Stimulated activated CD8-positive, alpha-beta memory T cell treated with anti-CD3 and anti-CD28 coated beads, Interleukin-2, amount 100 ng/mL, for 1 hour (primary cell): ENCODE data around the gene TMC6.

Experiments
- DNase-seq, 2 donors: peaks; one replicate each; pipeline ENCODE4 v3.0.0-alpha.2; 2020; ENCODE audit warnings: low read depth in 2 of 2

Gene TMC6

GRCh38 chr17:78135858-78136500 is 7.4 kb upstream of the TMC6 start:
- DNase-seq = no peak

GRCh38 chr17:78134899-78135385 is 6.4 kb upstream of the TMC6 start:
- DNase-seq = no peak

- DNase-seq = peak in 1 of 2 donors; percentile 62
These were observed 5.7 kb upstream of the TMC6 start for GRCh38 chr17:78133971-78134898.

- DNase-seq = no peak
These were observed 4.8 kb upstream of the TMC6 start for GRCh38 chr17:78133179-78133951.

- DNase-seq = no peak
These were observed 4.2 kb upstream of the TMC6 start for GRCh38 chr17:78132767-78133178.

- DNase-seq = peak in 1 of 2 donors; percentile 50
These were observed 3.6 kb upstream of the TMC6 start for GRCh38 chr17:78132084-78132676.

- no peak for DNase-seq
These were observed 2.9 kb upstream of the TMC6 start for GRCh38 chr17:78131172-78132083.

GRCh38 chr17:78130437-78131101 is 2.0 kb upstream of the TMC6 start, which contains the start of gene TMC8:
Gene TMC8 (plus strand): TSS chr17:78130771. CDS start chr17:78131589, 818 bp downstream.
- peak in 1 of 2 donors; percentile 63 for DNase-seq

- DNase-seq = no peak
These were observed 1.5 kb upstream of the TMC6 start for GRCh38 chr17:78130090-78130436.

GRCh38 chr17:78129351-78130089 is 965 bp upstream of the TMC6 start:
- no peak for DNase-seq

GRCh38 chr17:78127888-78128550 is 536 bp downstream of the TMC6 start:
- DNase-seq = no peak

- DNase-seq = no peak
These were observed 1.2 kb downstream of the TMC6 start for GRCh38 chr17:78127239-78127887.

GRCh38 chr17:78126895-78127238 is 1.7 kb downstream of the TMC6 start:
- DNase-seq = no peak

GRCh38 chr17:78125976-78126894 is 2.3 kb downstream of the TMC6 start:
- no peak for DNase-seq

- no peak for DNase-seq
These were observed 3.2 kb downstream of the TMC6 start for GRCh38 chr17:78125138-78125913.

GRCh38 chr17:78124836-78125137 is 3.8 kb downstream of the TMC6 start:
- DNase-seq = no peak
